K562 (cell line): ENCODE measurements around the gene ZNF335. TPM values are rescaled to one million over a fixed set of nuclear protein-coding genes. Genes with fewer than 3 reads are reported as not detected.

Experiments
- BMI1 ChIP-seq: fragments of 150-350 bp; IDR thresholded peaks from 2 replicates; pipeline ENCODE4 v1.6.1; 2014; ENCODE audit warnings: low read length
- BRCA1 ChIP-seq, 2 experiments: fragments of 450-650 bp in 1 of 2; sonication (generic) in 1 of 2; formaldehyde crosslinking in 1 of 2; IDR thresholded peaks; 2 replicates each; pipeline versions ENCODE4 v1.5.0 to v1.6.1; 2017 to 2020; ENCODE audit warnings: mild to moderate bottlenecking in 1 of 2, missing genetic modification reagents in 1 of 2
- DMBX1 ChIP-seq: fragments of 250-450 bp; sonication (Bioruptor Pico); IDR thresholded peaks from 2 replicates; pipeline ENCODE4 v1.8.0; 2022; ENCODE audit warnings: inconsistent platforms, mild to moderate bottlenecking, moderate library complexity, borderline replicate concordance
- EGR1 ChIP-seq: fragments of 450-650 bp; conservative IDR thresholded peaks from 2 replicates; pipeline ENCODE4 v1.6.1; 2017; ENCODE audit warnings: mild to moderate bottlenecking
- ETS2 ChIP-seq: IDR thresholded peaks from 2 replicates; pipeline ENCODE4 v1.6.1; 2016; ENCODE audit warnings: borderline replicate concordance, missing genetic modification characterization, mild to moderate bottlenecking, moderate library complexity, missing compliant biosample characterization; ENCODE audit not compliant: poor library complexity, severe bottlenecking
- FOXJ3 ChIP-seq: sonication (generic); formaldehyde crosslinking; IDR thresholded peaks from 2 replicates; pipeline ENCODE4 v1.4.0; 2020; ENCODE audit warnings: mild to moderate bottlenecking, missing genetic modification reagents
- HLTF ChIP-seq: fragments of 450-650 bp; IDR thresholded peaks from 2 replicates; pipeline ENCODE4 v1.6.1; 2016
- JUND ChIP-seq, 2 experiments: IDR thresholded peaks; 2 replicates in 1 of 2; 3 replicates in 1 of 2; pipeline ENCODE4 v1.6.1; 2011; ENCODE audit warnings: borderline replicate concordance in 2 of 2, low read depth in 2 of 2, low read length in 2 of 2, improper control_type of control experiment in 1 of 2, missing biosample characterization in 1 of 2, missing genetic modification characterization in 1 of 2, missing genetic modification reagents in 1 of 2
- KLF16 ChIP-seq: IDR thresholded peaks from 2 replicates; pipeline ENCODE4 v1.6.1; 2016; ENCODE audit warnings: antibody characterized with exemption
- PCBP1 ChIP-seq: fragments of 200-400 bp; formaldehyde crosslinking; IDR thresholded peaks from 2 replicates; pipeline ENCODE4 v1.6.1; 2018; ENCODE audit warnings: mild to moderate bottlenecking, low read depth, low read length; ENCODE audit not compliant: poor library complexity, severe bottlenecking
- POLR2G ChIP-seq: fragments of 200-400 bp; formaldehyde crosslinking; IDR thresholded peaks from 2 replicates; pipeline ENCODE4 v1.6.1; 2017; ENCODE audit warnings: low read depth, mild to moderate bottlenecking, antibody characterized with exemption, low read length, moderate library complexity
- PTTG1 ChIP-seq: fragments of 450-650 bp; IDR thresholded peaks from 2 replicates; pipeline ENCODE4 v1.6.1; 2016; ENCODE audit warnings: low read depth, mild to moderate bottlenecking, missing genetic modification characterization, missing compliant biosample characterization
- SMARCA4 ChIP-seq: fragments of 450-650 bp; IDR thresholded peaks from 2 replicates; pipeline ENCODE4 v1.6.1; 2016
- TARDBP ChIP-seq: fragments of 450-650 bp; IDR thresholded peaks from 2 replicates; pipeline ENCODE4 v1.6.1; 2016
- U2AF1 ChIP-seq: fragments of 200-400 bp; formaldehyde crosslinking; optimal IDR thresholded peaks from 2 replicates; pipeline ENCODE3; 2017; ENCODE audit warnings: mild to moderate bottlenecking, low read depth, low read length, moderate library complexity
- USF2 ChIP-seq: sonication (generic); formaldehyde crosslinking; IDR thresholded peaks from 2 replicates; pipeline ENCODE4 v1.5.0; 2020; ENCODE audit warnings: missing genetic modification reagents
- ZBTB34 ChIP-seq: fragments of 250-450 bp; sonication (Bioruptor Pico); IDR thresholded peaks from 2 replicates; pipeline ENCODE4 v1.8.0; 2021; ENCODE audit warnings: mild to moderate bottlenecking, moderate library complexity
- ZNF174 ChIP-seq: fragments of 250-450 bp; sonication (Bioruptor Pico); IDR thresholded peaks from 2 replicates; pipeline ENCODE4 v1.4.0; 2020; ENCODE audit warnings: mild to moderate bottlenecking
- ZNF24 ChIP-seq: fragments of 450-650 bp; IDR thresholded peaks from 2 replicates; pipeline ENCODE4 v1.6.1; 2016
- ZNF3 ChIP-seq: fragments of 250-450 bp; sonication (Bioruptor Pico); IDR thresholded peaks from 2 replicates; pipeline ENCODE4 v1.5.0; 2021; ENCODE audit warnings: mild to moderate bottlenecking, moderate library complexity
- ZNF699 ChIP-seq: fragments of 250-450 bp; sonication (Bioruptor Pico); IDR thresholded peaks from 2 replicates; pipeline ENCODE4 v1.8.0; 2021; ENCODE audit warnings: mild to moderate bottlenecking, moderate library complexity; ENCODE audit not compliant: insufficient replicate concordance
- ZNF764 ChIP-seq: fragments of 250-450 bp; sonication (Bioruptor Pico); IDR thresholded peaks from 2 replicates; pipeline ENCODE4 v1.4.0; 2020; ENCODE audit warnings: low read depth, mild to moderate bottlenecking, moderate library complexity
- ZSCAN32 ChIP-seq: fragments of 450-650 bp; formaldehyde crosslinking; IDR thresholded peaks from 2 replicates; pipeline ENCODE4 v1.4.0; 2020; ENCODE audit warnings: mild to moderate bottlenecking, moderate library complexity
- polyA plus RNA-seq, 8 experiments: library from polyadenylated mRNA; depleted of rRNA in 4 of 8; stranded (reverse) in 5 of 8; unstranded in 3 of 8; fragments of >200 nt; fragmentation: Nextera tagmentation in 2 of 8; fragmentation: Illumina TruSeq in 1 of 8; extraction: Ambion mirVana in 2 of 8; extraction: Trizol in 1 of 8; gene quantifications; 2 replicates each; pipeline versions ENCODE4 v1.2.1 to v1.2.3, GENCODE V29; 2011 to 2014; ENCODE audit warnings: inconsistent platforms in 1 of 8, missing spikeins in 1 of 8
- total RNA-seq, 7 experiments: library from RNA; depleted of rRNA in 6 of 7; stranded (reverse); fragments of >200 nt in 6 of 7; fragmentation: Illumina TruSeq in 2 of 7; extraction: Trizol in 2 of 7; gene quantifications; 2 replicates each; pipeline versions ENCODE4 v1.2.1 to v1.2.3, GENCODE V29; 2011 to 2021; ENCODE audit warnings: low replicate concordance in 1 of 7
- TF ChIP-seq, protein P1 (sequence below): fragments of 150-350 bp; conservative IDR thresholded peaks from 2 replicates; pipeline ENCODE4 v1.6.1; 2014; ENCODE audit warnings: low read length

The ZNF335 gene
- total and polyA plus RNA-seq, 9 of the 15 experiments (the other 6 are each of a cell fraction or from before 2014, with no cell fraction given) = 0.39 to 16.0 (median 7.6) TPM

- TF ChIP-seq DMBX1 (CRISPR knock-in tag) = no peak
- no peak for TF ChIP-seq ZBTB34 (CRISPR knock-in tag)
- TF ChIP-seq HLTF = no peak
- no peak for TF ChIP-seq ZNF174
- TF ChIP-seq ZNF699 (CRISPR knock-in tag) = no peak
- TF ChIP-seq SMARCA4 = no peak
- no peak for TF ChIP-seq KLF16
- TF ChIP-seq FOXJ3 (CRISPR knock-in tag) = no peak
- TF ChIP-seq EGR1 = no peak
- TF ChIP-seq ETS2 (tag) = no peak
- TF ChIP-seq U2AF1 = no peak
- TF ChIP-seq, protein P1, sequence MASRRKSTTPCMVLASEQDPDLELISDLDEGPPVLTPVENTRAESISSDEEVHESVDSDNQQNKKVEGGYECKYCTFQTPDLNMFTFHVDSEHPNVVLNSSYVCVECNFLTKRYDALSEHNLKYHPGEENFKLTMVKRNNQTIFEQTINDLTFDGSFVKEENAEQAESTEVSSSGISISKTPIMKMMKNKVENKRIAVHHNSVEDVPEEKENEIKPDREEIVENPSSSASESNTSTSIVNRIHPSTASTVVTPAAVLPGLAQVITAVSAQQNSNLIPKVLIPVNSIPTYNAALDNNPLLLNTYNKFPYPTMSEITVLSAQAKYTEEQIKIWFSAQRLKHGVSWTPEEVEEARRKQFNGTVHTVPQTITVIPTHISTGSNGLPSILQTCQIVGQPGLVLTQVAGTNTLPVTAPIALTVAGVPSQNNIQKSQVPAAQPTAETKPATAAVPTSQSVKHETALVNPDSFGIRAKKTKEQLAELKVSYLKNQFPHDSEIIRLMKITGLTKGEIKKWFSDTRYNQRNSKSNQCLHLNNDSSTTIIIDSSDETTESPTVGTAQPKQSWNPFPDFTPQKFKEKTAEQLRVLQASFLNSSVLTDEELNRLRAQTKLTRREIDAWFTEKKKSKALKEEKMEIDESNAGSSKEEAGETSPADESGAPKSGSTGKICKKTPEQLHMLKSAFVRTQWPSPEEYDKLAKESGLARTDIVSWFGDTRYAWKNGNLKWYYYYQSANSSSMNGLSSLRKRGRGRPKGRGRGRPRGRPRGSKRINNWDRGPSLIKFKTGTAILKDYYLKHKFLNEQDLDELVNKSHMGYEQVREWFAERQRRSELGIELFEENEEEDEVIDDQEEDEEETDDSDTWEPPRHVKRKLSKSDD = no peak
- peak; percentile 41; the same call in 1 of the 2 replicates for TF ChIP-seq POLR2G
- no peak for TF ChIP-seq PCBP1
- TF ChIP-seq PTTG1 = no peak
- no peak for TF ChIP-seq BMI1
- no peak for TF ChIP-seq JUND (IDR thresholded peaks at IDR 0.05; ENCODE audit: borderline replicate concordance, low read depth, low read length)
- no peak for TF ChIP-seq JUND (tag; IDR thresholded peaks at IDR 0.05; ENCODE audit: borderline replicate concordance, low read depth, low read length)
- TF ChIP-seq ZNF3 = no peak
- TF ChIP-seq BRCA1 (IDR thresholded peaks at IDR 0.05) = no peak
- TF ChIP-seq BRCA1 (CRISPR knock-in tag; IDR thresholded peaks at IDR 0.05) = no peak
- TF ChIP-seq ZNF24 = no peak
- no peak for TF ChIP-seq ZSCAN32 (CRISPR knock-in tag)
- no peak for TF ChIP-seq USF2 (CRISPR knock-in tag)
- no peak for TF ChIP-seq TARDBP
- no peak for TF ChIP-seq ZNF764 (CRISPR knock-in tag)
These were observed 25.6 kb downstream of the ZNF335 start (continued) for GRCh38 chr20:45946149-45946970.
